H9 (cell line): ENCODE measurements around the gene WDR53. TPM values are rescaled to one million over a fixed set of nuclear protein-coding genes. Genes with fewer than 3 reads are reported as not detected.

Experiments used
- DNase-seq: peaks from one replicate; pipeline ENCODE4 v3.0.0-alpha.2; 2017
- H2AFZ ChIP-seq: one replicate; pipeline ENCODE4 v1.6.1; 2013; ENCODE audit warnings: mild to moderate bottlenecking, low read length, control low read depth, moderate library complexity
- H2AK5ac ChIP-seq: 2 replicates; pipeline ENCODE4 v1.6.1; 2013; ENCODE audit warnings: low read length, control low read depth, mixed read lengths; ENCODE audit not compliant: insufficient read length
- H2BK120ac ChIP-seq: one replicate; pipeline ENCODE4 v1.6.1; 2013; ENCODE audit warnings: low read depth, mild to moderate bottlenecking, low read length, control low read depth, inconsistent platforms; ENCODE audit not compliant: poor library complexity, severe bottlenecking
- H2BK12ac ChIP-seq: 2 replicates; pipeline ENCODE4 v1.6.1; 2013; ENCODE audit warnings: low read length, control low read depth, mixed read lengths, low read depth; ENCODE audit not compliant: insufficient read length
- H2BK15ac ChIP-seq: 2 replicates; pipeline ENCODE4 v1.6.1; 2013; ENCODE audit warnings: low read depth, low read length, control low read depth
- H2BK20ac ChIP-seq: one replicate; pipeline ENCODE4 v1.6.1; 2013; ENCODE audit warnings: low read depth, mild to moderate bottlenecking, low read length, control low read depth, inconsistent platforms; ENCODE audit not compliant: poor library complexity, severe bottlenecking
- H2BK5ac ChIP-seq: 2 replicates; pipeline ENCODE4 v1.6.1; 2013; ENCODE audit warnings: low read length, control low read depth, mixed read lengths; ENCODE audit not compliant: insufficient read length
- H3K14ac ChIP-seq: 2 replicates; pipeline ENCODE4 v1.6.1; 2013; ENCODE audit warnings: low read length, control low read depth; ENCODE audit not compliant: insufficient read depth
- H3K18ac ChIP-seq: 2 replicates; pipeline ENCODE4 v1.6.1; 2013; ENCODE audit warnings: low read depth, mild to moderate bottlenecking, mixed read lengths, low read length, control low read depth; ENCODE audit not compliant: insufficient read length
- H3K23ac ChIP-seq: 2 replicates; pipeline ENCODE4 v1.6.1; 2013; ENCODE audit warnings: low read length, control low read depth, mixed read lengths, low read depth; ENCODE audit not compliant: insufficient read length
- H3K23me2 ChIP-seq: 2 replicates; pipeline ENCODE4 v1.6.1; 2013; ENCODE audit warnings: low read depth, mild to moderate bottlenecking, mixed read lengths, low read length, control low read depth; ENCODE audit not compliant: insufficient read length, poor library complexity, severe bottlenecking
- H3K27ac ChIP-seq: 2 replicates; pipeline ENCODE4 v1.5.1; 2013; ENCODE audit warnings: low read length, control low read depth, mixed read lengths, low read depth; ENCODE audit not compliant: insufficient read length
- H3K27me3 ChIP-seq: 2 replicates; pipeline ENCODE4 v1.6.1; 2013; ENCODE audit warnings: low read length, control low read depth, inconsistent platforms; ENCODE audit not compliant: insufficient read depth
- H3K4ac ChIP-seq: 2 replicates; pipeline ENCODE4 v1.6.1; 2013; ENCODE audit warnings: low read depth, mild to moderate bottlenecking, control low read depth, inconsistent platforms, low read length, moderate library complexity
- H3K4me1 ChIP-seq: 2 replicates; pipeline ENCODE4 v1.6.1; 2013; ENCODE audit warnings: low read length, control low read depth, inconsistent platforms; ENCODE audit not compliant: insufficient read depth
- H3K4me2 ChIP-seq: 2 replicates; pipeline ENCODE4 v1.6.1; 2013; ENCODE audit warnings: low read length, control low read depth, mixed read lengths; ENCODE audit not compliant: insufficient read length, insufficient read depth
- H3K56ac ChIP-seq: 2 replicates; pipeline ENCODE4 v1.6.1; 2013; ENCODE audit warnings: low read depth, mild to moderate bottlenecking, mixed read lengths, low read length, control low read depth; ENCODE audit not compliant: insufficient read length
- H3K79me1 ChIP-seq: 2 replicates; pipeline ENCODE4 v1.6.1; 2013; ENCODE audit warnings: low read depth, mild to moderate bottlenecking, moderate library complexity, low read length, control low read depth, inconsistent platforms; ENCODE audit not compliant: insufficient read depth, poor library complexity, severe bottlenecking
- H3K79me2 ChIP-seq: 2 replicates; pipeline ENCODE4 v1.6.1; 2013; ENCODE audit warnings: low read length, control low read depth, inconsistent platforms; ENCODE audit not compliant: insufficient read depth
- H3K9ac ChIP-seq: 2 replicates; pipeline ENCODE4 v1.6.1; 2013; ENCODE audit warnings: low read length, control low read depth, mixed read lengths; ENCODE audit not compliant: insufficient read length; ENCODE audit errors: extremely low read depth
- H3K9me3 ChIP-seq: one replicate; pipeline ENCODE4 v1.6.1; 2013; ENCODE audit warnings: low read depth, low read length, inconsistent platforms; ENCODE audit not compliant: control insufficient read depth
- H3T11ph ChIP-seq: one replicate; pipeline ENCODE4 v1.6.1; 2013; ENCODE audit warnings: mild to moderate bottlenecking, low read length, control low read depth, inconsistent platforms
- H4K20me1 ChIP-seq: one replicate; pipeline ENCODE4 v1.6.1; 2013; ENCODE audit not compliant: control insufficient read depth, insufficient read length, insufficient read depth
- H4K5ac ChIP-seq: 2 replicates; pipeline ENCODE4 v1.6.1; 2013; ENCODE audit warnings: low read depth, mild to moderate bottlenecking, mixed read lengths, low read length, control low read depth; ENCODE audit not compliant: insufficient read length
- H4K8ac ChIP-seq: replicated peaks from 2 replicates; pipeline ENCODE4 v1.6.1; 2013; ENCODE audit warnings: low read length, control low read depth, mixed read lengths, low read depth; ENCODE audit not compliant: insufficient read length
- H4K91ac ChIP-seq: 2 replicates; pipeline ENCODE4 v1.6.1; 2013; ENCODE audit warnings: low read depth, mild to moderate bottlenecking, moderate library complexity, mixed read lengths, low read length, control low read depth; ENCODE audit not compliant: insufficient read length
- H3K27ac Mint-ChIP-seq, 3 experiments: 2 replicates in 2 of 3; 3 replicates in 1 of 3; pipeline ENCODE4 v1.8.0; 2020 to 2021; ENCODE audit warnings: mixed read lengths in 3 of 3, mild to moderate bottlenecking in 1 of 3, moderate library complexity in 1 of 3
- H3K27me3 Mint-ChIP-seq: 2 replicates; pipeline ENCODE4 v1.8.0; 2021; ENCODE audit warnings: low read depth, mild to moderate bottlenecking, moderate library complexity, mixed read lengths
- H3K36me3 Mint-ChIP-seq, 3 experiments: 2 replicates in 2 of 3; 3 replicates in 1 of 3; pipeline ENCODE4 v1.8.0; 2020 to 2021; ENCODE audit warnings: low read depth in 3 of 3, mixed read lengths in 3 of 3; ENCODE audit not compliant: insufficient read depth in 1 of 3
- H3K4me1 Mint-ChIP-seq, 2 experiments: 2 replicates each; pipeline ENCODE4 v1.8.0; 2020; ENCODE audit warnings: mixed read lengths in 2 of 2
- H3K4me3 Mint-ChIP-seq, 2 experiments: 2 replicates in 1 of 2; 3 replicates in 1 of 2; pipeline ENCODE4 v1.8.0; 2020 to 2021; ENCODE audit warnings: mild to moderate bottlenecking in 2 of 2, mixed read lengths in 2 of 2, moderate library complexity in 1 of 2
- H3K9me3 Mint-ChIP-seq, 2 experiments: 2 replicates in 1 of 2; 3 replicates in 1 of 2; pipeline ENCODE4 v1.8.0; 2020; ENCODE audit warnings: mild to moderate bottlenecking in 2 of 2, mixed read lengths in 2 of 2, moderate library complexity in 1 of 2
- whole genome bisulfite sequencing: extraction: QIAGEN DNeasy Blood & Tissue Kit; methylation state at CpG from one replicate; pipeline ENCODE4 v1.1.7; 2013; ENCODE audit warnings: missing lambda C conversion rate, low lambda C conversion rate, mixed read lengths; ENCODE audit not compliant: insufficient read length; ENCODE audit errors: extremely low coverage; 5-methylcytosine and 5-hydroxymethylcytosine counted together
- total RNA-seq: library from RNA; stranded (reverse); gene quantifications from 2 replicates; pipeline ENCODE4 v1.2.1, GENCODE V29; 2021
- TF ChIP-seq, protein P1 (sequence below): fragments of 200-600 bp; sonication (generic); conservative IDR thresholded peaks from 3 replicates; pipeline ENCODE4 v1.8.0; 2021; ENCODE audit warnings: antibody characterized with exemption, mild to moderate bottlenecking

The WDR53 gene
- total RNA-seq, 1 experiment from 2014 or later: 21.2 TPM

DNA sequence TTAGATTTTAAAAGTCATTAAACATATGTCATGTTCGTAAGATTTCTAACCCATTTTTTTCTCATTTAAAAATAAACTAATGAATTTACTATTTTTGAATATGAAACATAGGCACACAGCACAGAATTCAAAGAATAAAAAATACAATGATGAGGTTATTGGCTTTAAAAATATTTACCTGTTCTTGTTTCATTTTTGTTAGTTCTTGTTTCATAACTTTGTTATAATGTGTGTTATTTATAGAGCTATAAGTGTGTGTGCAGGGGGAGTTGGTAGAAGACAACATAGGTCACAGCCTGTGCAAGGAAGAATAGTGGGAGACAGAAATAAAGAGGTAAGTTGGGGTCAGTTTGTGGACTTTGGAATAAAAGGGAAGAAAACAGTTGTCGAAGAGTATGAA, 40.3 kb upstream of the WDR53 start:
- Histone ChIP-seq H2BK5ac (no peak overlapping the region), H4K8ac (no peak overlapping the region), H2BK120ac (no peak overlapping the region), H2AK5ac (no peak overlapping the region), H3K79me1 (no peaks in the 10 kb centered on the region), H3K14ac (no peak overlapping the region), H3K79me2 (no peaks in the 10 kb centered on the region), H4K20me1 (no peaks in the 10 kb centered on the region), H3K23me2 (no peaks in the 10 kb centered on the region), H3K9me3 (no peaks in the 10 kb centered on the region), H3K4ac (no peak overlapping the region), H2BK15ac (no peak overlapping the region), H4K91ac (no peak overlapping the region), H2BK20ac (no peak overlapping the region), H3K4me2 (no peak overlapping the region), H3K9ac (no peak overlapping the region), H3K56ac (no peak overlapping the region), H3K4me1 (no peaks in the 10 kb centered on the region), H4K5ac (no peak overlapping the region), H3K23ac (no peak overlapping the region), H3K27ac (no peak overlapping the region), H3K18ac (no peak overlapping the region), H2AFZ (no peak overlapping the region), H3K27me3 (no peaks in the 10 kb centered on the region), H3T11ph (no peak overlapping the region), H2BK12ac (no peak overlapping the region)
- peaks cover 17 to 18% of the 10 kb centered on the region in 2 experiments for H3K4me1 Mint-ChIP-seq
- no peaks in the 10 kb centered on the region for H3K36me3 Mint-ChIP-seq
- no peak overlapping the region for H3K27ac Mint-ChIP-seq
- no CpG with 5 or more reads among the region's 2 CpGs for WGBS
- H3K4me3 Mint-ChIP-seq: no peak overlapping the region
- TF ChIP-seq, protein P1, sequence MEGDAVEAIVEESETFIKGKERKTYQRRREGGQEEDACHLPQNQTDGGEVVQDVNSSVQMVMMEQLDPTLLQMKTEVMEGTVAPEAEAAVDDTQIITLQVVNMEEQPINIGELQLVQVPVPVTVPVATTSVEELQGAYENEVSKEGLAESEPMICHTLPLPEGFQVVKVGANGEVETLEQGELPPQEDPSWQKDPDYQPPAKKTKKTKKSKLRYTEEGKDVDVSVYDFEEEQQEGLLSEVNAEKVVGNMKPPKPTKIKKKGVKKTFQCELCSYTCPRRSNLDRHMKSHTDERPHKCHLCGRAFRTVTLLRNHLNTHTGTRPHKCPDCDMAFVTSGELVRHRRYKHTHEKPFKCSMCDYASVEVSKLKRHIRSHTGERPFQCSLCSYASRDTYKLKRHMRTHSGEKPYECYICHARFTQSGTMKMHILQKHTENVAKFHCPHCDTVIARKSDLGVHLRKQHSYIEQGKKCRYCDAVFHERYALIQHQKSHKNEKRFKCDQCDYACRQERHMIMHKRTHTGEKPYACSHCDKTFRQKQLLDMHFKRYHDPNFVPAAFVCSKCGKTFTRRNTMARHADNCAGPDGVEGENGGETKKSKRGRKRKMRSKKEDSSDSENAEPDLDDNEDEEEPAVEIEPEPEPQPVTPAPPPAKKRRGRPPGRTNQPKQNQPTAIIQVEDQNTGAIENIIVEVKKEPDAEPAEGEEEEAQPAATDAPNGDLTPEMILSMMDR: no peak
- H3K9me3 Mint-ChIP-seq: no peaks in the 10 kb centered on the region
- H3K27me3 Mint-ChIP-seq: no peaks in the 10 kb centered on the region
- no peak for DNase-seq
